ENCODE data around the gene AR.

The AR gene, protein sequence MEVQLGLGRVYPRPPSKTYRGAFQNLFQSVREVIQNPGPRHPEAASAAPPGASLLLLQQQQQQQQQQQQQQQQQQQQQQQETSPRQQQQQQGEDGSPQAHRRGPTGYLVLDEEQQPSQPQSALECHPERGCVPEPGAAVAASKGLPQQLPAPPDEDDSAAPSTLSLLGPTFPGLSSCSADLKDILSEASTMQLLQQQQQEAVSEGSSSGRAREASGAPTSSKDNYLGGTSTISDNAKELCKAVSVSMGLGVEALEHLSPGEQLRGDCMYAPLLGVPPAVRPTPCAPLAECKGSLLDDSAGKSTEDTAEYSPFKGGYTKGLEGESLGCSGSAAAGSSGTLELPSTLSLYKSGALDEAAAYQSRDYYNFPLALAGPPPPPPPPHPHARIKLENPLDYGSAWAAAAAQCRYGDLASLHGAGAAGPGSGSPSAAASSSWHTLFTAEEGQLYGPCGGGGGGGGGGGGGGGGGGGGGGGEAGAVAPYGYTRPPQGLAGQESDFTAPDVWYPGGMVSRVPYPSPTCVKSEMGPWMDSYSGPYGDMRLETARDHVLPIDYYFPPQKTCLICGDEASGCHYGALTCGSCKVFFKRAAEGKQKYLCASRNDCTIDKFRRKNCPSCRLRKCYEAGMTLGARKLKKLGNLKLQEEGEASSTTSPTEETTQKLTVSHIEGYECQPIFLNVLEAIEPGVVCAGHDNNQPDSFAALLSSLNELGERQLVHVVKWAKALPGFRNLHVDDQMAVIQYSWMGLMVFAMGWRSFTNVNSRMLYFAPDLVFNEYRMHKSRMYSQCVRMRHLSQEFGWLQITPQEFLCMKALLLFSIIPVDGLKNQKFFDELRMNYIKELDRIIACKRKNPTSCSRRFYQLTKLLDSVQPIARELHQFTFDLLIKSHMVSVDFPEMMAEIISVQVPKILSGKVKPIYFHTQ

DNA sequence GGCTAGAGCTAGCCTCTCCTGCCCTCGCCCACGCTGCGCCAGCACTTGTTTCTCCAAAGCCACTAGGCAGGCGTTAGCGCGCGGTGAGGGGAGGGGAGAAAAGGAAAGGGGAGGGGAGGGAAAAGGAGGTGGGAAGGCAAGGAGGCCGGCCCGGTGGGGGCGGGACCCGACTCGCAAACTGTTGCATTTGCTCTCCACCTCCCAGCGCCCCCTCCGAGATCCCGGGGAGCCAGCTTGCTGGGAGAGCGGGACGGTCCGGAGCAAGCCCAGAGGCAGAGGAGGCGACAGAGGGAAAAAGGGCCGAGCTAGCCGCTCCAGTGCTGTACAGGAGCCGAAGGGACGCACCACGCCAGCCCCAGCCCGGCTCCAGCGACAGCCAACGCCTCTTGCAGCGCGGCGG is at the start of gene AR:
Gene AR, plus strand, starts transcription at position 204 of the 400 bp plus-strand sequence. CDS start 1,126 bp downstream, outside the sequence.
- peak within 1 kb of the TSS; percentile 50 for H3K4me3 ChIP-seq (ENCODE audit: low read depth, low read length)
- in situ Hi-C loops (cut with HindIII; ENCODE audit: low sequenced_read_pairs) = no loop called here
- DNase-seq (ENCODE audit: low read depth, low spot score) = peak; percentile 70

DNA sequence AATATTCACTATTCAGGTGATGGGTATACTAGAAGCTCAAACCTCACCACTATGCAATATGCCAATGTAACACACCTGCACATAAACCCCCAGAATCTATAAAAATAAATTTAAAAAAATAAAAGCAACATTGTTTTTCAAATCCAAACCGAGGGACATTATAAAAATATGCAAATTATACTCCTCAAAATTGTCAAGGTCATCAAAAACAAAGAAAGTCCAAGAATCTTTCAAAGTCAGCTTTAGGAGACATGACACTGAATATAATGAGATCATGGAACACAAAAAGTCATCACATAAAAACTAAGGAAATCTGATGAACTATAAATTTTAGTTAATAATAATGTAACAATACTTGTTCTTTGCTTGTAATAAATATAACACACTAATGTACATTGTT is 43.2 kb upstream of the AR start:
- in situ Hi-C loops (cut with HindIII; ENCODE audit: low sequenced_read_pairs) = no loop called here
- no peak for DNase-seq (ENCODE audit: low read depth, low spot score)
- H3K4me3 ChIP-seq (ENCODE audit: low read depth, low read length) = no peak overlapping the region
- TF ChIP-seq, protein P1, sequence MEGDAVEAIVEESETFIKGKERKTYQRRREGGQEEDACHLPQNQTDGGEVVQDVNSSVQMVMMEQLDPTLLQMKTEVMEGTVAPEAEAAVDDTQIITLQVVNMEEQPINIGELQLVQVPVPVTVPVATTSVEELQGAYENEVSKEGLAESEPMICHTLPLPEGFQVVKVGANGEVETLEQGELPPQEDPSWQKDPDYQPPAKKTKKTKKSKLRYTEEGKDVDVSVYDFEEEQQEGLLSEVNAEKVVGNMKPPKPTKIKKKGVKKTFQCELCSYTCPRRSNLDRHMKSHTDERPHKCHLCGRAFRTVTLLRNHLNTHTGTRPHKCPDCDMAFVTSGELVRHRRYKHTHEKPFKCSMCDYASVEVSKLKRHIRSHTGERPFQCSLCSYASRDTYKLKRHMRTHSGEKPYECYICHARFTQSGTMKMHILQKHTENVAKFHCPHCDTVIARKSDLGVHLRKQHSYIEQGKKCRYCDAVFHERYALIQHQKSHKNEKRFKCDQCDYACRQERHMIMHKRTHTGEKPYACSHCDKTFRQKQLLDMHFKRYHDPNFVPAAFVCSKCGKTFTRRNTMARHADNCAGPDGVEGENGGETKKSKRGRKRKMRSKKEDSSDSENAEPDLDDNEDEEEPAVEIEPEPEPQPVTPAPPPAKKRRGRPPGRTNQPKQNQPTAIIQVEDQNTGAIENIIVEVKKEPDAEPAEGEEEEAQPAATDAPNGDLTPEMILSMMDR (IDR thresholded peaks at IDR 0.05; ENCODE audit: low read depth, low read length) = no peak

More for the DNA sequence above, at the start of gene AR:
- TF ChIP-seq, protein P1 (IDR thresholded peaks at IDR 0.05; ENCODE audit: low read depth, low read length) = no peak

DNA sequence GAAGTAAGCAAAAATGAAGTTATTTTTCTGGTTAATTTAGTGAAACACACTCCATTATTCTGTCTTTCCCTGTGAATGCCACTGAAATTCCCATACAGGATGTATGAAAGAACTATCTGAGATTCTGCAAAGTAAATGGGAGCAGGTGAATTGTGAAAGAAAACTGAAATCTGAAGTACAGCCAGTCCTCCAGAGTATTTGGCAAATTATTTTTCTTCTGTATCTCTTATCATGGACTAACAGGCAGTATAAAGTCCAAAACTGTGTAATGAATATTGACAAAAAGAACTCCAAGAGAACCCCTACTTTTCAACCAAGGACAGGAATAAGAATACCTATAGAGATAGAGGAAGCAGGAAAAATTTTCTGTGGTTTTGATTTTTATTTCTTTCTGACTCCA is 40.8 kb upstream of the AR start:
- DNase-seq (ENCODE audit: low read depth, low spot score) = no peak
- TF ChIP-seq, protein P1 (IDR thresholded peaks at IDR 0.05; ENCODE audit: low read depth, low read length) = no peak
- no peak overlapping the region for H3K4me3 ChIP-seq (ENCODE audit: low read depth, low read length)
- in situ Hi-C loops (cut with HindIII; ENCODE audit: low sequenced_read_pairs) = no loop called here

DNA sequence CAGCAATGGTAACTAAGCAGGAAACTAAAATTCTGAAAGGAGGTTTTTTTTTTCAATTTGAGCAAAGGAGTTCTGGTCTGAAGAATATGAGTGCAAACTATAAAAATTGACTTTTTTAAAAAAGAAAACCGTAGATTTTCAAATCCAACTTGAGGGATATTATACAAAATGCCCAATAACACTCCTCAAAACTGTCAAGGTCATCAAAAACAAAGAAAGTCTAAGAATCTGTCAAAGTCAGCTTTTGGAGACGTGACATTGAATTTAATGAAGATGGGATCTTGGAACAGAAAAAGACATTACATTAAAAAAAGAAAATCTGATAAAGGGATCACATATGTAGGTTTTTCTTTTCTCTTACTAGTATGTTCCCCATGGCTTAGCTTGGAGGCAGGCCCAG is 40.4 kb upstream of the AR start:
- in situ Hi-C loops (cut with HindIII; ENCODE audit: low sequenced_read_pairs) = no loop called here
- no peak for DNase-seq (ENCODE audit: low read depth, low spot score)
- H3K4me3 ChIP-seq (ENCODE audit: low read depth, low read length) = no peak overlapping the region
- TF ChIP-seq, protein P1 (IDR thresholded peaks at IDR 0.05; ENCODE audit: low read depth, low read length) = no peak

DNA sequence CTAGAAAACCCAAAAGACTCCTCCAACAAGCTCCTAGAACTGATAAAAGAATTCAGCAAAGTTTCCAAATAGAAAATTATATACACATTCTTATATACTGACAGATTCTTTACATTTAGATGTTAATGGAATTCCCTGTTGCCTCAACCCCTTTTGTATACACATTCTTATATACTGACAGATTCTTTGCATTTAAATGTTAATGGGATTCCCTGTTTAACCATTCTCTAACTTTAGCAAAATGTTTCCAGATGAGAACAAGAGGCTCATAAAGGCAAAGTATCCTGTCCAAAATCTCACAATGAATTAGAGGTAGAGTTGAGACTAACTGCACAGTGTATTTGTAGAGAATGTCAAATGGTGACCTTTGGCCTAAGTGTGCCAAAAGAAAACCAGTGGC is 23.1 kb upstream of the AR start:
- no peak for DNase-seq (ENCODE audit: low read depth, low spot score)
- TF ChIP-seq, protein P1 (IDR thresholded peaks at IDR 0.05; ENCODE audit: low read depth, low read length) = no peak
- H3K4me3 ChIP-seq (ENCODE audit: low read depth, low read length) = no peak overlapping the region
- in situ Hi-C loops (cut with HindIII; ENCODE audit: low sequenced_read_pairs) = no loop called here

DNA sequence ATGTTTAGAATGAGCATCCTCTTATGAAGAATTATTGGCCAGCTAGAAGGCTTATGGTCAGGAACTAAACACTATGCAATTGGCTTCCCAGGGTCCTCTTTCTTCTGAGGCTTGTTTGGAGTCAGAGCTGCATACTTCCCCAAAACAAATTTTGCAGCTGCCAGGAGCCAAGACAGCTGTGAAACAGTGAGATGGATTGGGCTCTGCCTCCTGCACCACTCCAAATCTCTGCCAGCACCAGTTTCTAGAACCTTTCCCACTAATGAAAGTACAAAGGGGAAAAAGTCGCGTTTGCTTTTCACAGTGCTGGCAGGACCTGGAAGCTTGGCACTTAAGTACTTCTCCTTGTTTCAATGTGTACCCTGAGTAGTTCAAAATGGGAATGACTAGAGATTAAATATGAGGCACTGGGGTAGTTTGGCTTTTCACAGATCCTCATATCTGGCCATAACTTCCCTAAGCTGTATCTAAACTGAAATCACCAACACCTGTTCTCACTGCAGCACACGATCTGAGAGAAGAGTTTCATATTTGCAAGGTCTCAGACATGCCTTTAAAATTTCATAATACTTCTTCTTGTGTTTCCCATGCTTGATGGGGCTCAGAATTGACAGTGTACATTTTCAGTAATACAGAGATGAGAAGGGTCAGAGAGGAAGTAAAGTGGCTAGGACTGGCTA is 20.7 kb upstream of the AR start:
- in situ Hi-C loops (cut with HindIII; ENCODE audit: low sequenced_read_pairs) = no loop called here
- no peak for DNase-seq (ENCODE audit: low read depth, low spot score)
- no peak overlapping the region for H3K4me3 ChIP-seq (ENCODE audit: low read depth, low read length)
- TF ChIP-seq, protein P1 (IDR thresholded peaks at IDR 0.05; ENCODE audit: low read depth, low read length) = no peak

All from astrocyte of the spinal cord (primary cell).